Tibial artery (tissue), 4 donors: Measurements from ENCODE around the gene ZFY.

Experiments
- DNase-seq, 2 donors: peaks; one replicate each; pipeline ENCODE4 v3.0.0-alpha.2; 2019
- H3K27ac ChIP-seq, 2 donors: fragments of 200-600 bp; sonication (generic) in 1 of 2; 1 replicate in 1 of 2; 2 replicates in 1 of 2; pipeline ENCODE4 v1.5.1; 2018 to 2019; ENCODE audit warnings: mild to moderate bottlenecking in 1 of 2
- H3K27me3 ChIP-seq, 2 donors: fragments of 200-600 bp; sonication (generic) in 1 of 2; one replicate each; pipeline versions ENCODE4 v1.5.1 to v1.6.0; 2016 to 2019
- H3K36me3 ChIP-seq, 3 donors: fragments of 200-600 bp; sonication (generic) in 2 of 3; one replicate each; pipeline ENCODE4 v1.5.1; 2016 to 2019; ENCODE audit warnings: mild to moderate bottlenecking in 2 of 3
- H3K4me1 ChIP-seq, 4 donors: fragments of 200-600 bp; sonication (generic) in 2 of 4; 1 replicate in 3 of 4; 2 replicates in 1 of 4; pipeline ENCODE4 v1.5.1; 2016 to 2019
- H3K4me3 ChIP-seq, 2 donors: fragments of 200-600 bp; sonication (generic) in 1 of 2; 1 replicate in 1 of 2; 2 replicates in 1 of 2; pipeline ENCODE4 v1.5.1; 2018 to 2019; ENCODE audit warnings: mild to moderate bottlenecking in 2 of 2
- H3K9me3 ChIP-seq, 3 donors: fragments of 200-600 bp; sonication (generic) in 1 of 3; one replicate each; pipeline ENCODE4 v1.5.1; 2016 to 2019
- intact Hi-C: fragments of 100-400 bp; cut with DNase I; formaldehyde crosslinking; loops from one replicate; pipeline ENCODE4 v1.15.0; 2023; ENCODE audit warnings: low total_unique reads
- TF ChIP-seq, protein P1 (sequence below), 2 experiments: fragments of 200-600 bp in 1 of 2; fragments of 450-650 bp in 1 of 2; IDR thresholded peaks; one replicate each; pipeline ENCODE4 v1.5.1; 2017 to 2019; ENCODE audit warnings: antibody characterized with exemption in 2 of 2, mild to moderate bottlenecking in 1 of 2, moderate library complexity in 1 of 2

Gene ZFY

GRCh38 chrY:3016594-3016993 lies 81.4 kb downstream of the ZFY start:
- Histone ChIP-seq H3K4me3 (no peak overlapping the region), H3K4me1 (peaks cover 0 to 23% (median 0%) of the 10 kb centered on the region in 4 donors), H3K27me3 (no peaks in the 10 kb centered on the region), H3K36me3 (no peaks in the 10 kb centered on the region), H3K27ac (no peak overlapping the region), H3K9me3 (no peaks in the 10 kb centered on the region)
- no peak for DNase-seq
- intact Hi-C loops = no loop called here
- TF ChIP-seq, protein P1, sequence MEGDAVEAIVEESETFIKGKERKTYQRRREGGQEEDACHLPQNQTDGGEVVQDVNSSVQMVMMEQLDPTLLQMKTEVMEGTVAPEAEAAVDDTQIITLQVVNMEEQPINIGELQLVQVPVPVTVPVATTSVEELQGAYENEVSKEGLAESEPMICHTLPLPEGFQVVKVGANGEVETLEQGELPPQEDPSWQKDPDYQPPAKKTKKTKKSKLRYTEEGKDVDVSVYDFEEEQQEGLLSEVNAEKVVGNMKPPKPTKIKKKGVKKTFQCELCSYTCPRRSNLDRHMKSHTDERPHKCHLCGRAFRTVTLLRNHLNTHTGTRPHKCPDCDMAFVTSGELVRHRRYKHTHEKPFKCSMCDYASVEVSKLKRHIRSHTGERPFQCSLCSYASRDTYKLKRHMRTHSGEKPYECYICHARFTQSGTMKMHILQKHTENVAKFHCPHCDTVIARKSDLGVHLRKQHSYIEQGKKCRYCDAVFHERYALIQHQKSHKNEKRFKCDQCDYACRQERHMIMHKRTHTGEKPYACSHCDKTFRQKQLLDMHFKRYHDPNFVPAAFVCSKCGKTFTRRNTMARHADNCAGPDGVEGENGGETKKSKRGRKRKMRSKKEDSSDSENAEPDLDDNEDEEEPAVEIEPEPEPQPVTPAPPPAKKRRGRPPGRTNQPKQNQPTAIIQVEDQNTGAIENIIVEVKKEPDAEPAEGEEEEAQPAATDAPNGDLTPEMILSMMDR (IDR thresholded peaks at IDR 0.05) = no peak

DNA sequence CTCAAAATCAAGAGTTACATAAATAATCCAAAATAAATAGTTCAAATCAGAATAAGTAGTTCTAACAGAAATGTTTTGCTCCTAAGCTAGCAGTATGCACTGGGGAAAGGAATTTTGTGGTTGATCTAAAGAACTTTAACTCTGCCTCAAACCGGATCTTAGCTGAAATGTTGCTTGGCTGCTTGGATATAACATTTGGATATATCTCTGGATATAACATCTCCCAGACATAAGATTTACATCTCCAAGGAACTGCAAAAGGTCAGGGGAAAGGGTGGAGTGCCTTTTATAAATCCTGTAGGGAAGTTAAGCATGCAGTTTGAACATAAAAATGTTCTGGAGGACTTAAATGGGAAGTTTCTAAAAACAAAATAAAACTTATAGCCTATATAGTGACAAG lies 83.4 kb downstream of the ZFY start:
- H3K36me3 ChIP-seq = no peaks in the 10 kb centered on the region
- H3K27me3 ChIP-seq = no peaks in the 10 kb centered on the region
- H3K27ac ChIP-seq = peak overlapping the region in 1 of 2 donors; percentile 15
- TF ChIP-seq, protein P1 (IDR thresholded peaks at IDR 0.05) = no peak
- no peak overlapping the region for H3K4me3 ChIP-seq
- no peaks in the 10 kb centered on the region for H3K9me3 ChIP-seq
- intact Hi-C loops = no loop called here
- DNase-seq = no peak
- H3K4me1 ChIP-seq = peaks cover 0 to 23% (median 0%) of the 10 kb centered on the region in 4 donors

DNA sequence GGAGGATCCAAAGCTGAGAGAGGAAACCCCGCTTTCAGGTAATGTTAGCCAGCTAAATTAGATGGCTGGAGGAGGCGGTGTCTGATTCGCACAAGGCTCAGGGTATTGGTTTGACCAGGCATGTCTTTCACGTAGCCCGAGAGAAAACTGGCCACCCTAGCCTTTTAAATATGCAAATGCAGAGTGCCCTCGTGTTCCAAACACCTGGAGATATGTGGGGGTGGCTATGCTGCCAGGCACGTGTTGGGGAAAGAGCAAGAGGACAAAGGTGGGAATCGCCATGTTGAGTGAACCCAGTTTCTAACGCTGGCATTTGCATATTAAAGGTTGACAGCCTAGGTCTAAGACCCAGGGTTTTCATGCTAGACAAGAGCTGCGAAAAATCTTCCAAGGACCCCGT lies 84.4 kb downstream of the ZFY start:
- H3K9me3 ChIP-seq = no peaks in the 10 kb centered on the region
- intact Hi-C loops = no loop called here
- DNase-seq = no peak

DNA sequence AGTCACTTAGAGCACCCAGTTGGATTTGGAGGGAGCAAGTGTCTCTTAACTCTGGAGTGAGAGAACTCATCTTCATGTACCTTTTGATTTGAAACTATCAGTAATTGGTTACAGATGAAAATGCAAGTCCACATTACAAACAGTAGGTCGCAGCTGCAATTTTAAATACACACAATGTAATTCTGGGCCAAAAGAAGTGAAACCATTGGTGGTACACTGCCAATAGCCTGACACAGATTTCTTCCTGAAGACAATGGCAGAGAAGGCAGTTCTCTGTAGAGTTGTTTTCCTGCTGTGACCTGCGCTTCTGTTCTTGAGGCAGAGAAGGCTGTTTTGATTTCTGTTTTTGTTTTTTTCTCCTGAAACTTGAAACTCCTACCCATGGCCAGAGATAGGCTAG lies 86.0 kb downstream of the ZFY start:
- no peaks in the 10 kb centered on the region for H3K36me3 ChIP-seq
- H3K9me3 ChIP-seq = no peaks in the 10 kb centered on the region
- TF ChIP-seq, protein P1 (IDR thresholded peaks at IDR 0.05) = no peak
- no peaks in the 10 kb centered on the region for H3K27me3 ChIP-seq
- peaks cover 0 to 18% (median 0%) of the 10 kb centered on the region in 4 donors for H3K4me1 ChIP-seq
- no peak overlapping the region for H3K4me3 ChIP-seq
- intact Hi-C loops = no loop called here
- no peak for DNase-seq
- H3K27ac ChIP-seq = no peak overlapping the region

More for the DNA sequence above, 84.4 kb downstream of the ZFY start:
- no peaks in the 10 kb centered on the region for H3K36me3 ChIP-seq
- H3K4me3 ChIP-seq = no peak overlapping the region
- no peaks in the 10 kb centered on the region for H3K27me3 ChIP-seq
- peaks cover 0 to 18% (median 0%) of the 10 kb centered on the region in 4 donors for H3K4me1 ChIP-seq
- H3K27ac ChIP-seq = no peak overlapping the region
- TF ChIP-seq, protein P1 (IDR thresholded peaks at IDR 0.05) = no peak

DNA sequence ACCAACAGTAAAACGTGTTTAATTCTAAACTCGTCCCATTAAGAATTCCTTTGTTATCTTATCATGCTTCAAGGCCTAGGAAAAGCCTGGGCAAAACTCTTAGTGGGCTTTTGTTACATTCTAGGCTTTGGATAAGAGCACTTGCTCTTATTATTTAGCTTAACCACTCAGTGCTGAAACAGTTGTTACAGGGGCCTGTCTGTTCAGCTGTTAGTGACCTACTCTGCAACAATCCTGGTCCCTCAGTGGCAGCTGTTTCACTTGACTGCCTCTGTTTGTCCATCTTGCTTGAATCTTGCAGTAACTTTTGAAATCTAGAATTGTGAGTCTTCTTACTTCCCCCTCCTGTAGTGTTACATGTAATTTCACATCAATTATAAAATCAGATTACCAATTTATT lies 88.4 kb downstream of the ZFY start:
- Histone ChIP-seq H3K4me1 (peaks cover 0 to 7% (median 0%) of the 10 kb centered on the region in 4 donors), H3K27ac (no peak overlapping the region), H3K36me3 (no peaks in the 10 kb centered on the region)

More for the DNA sequence above, 88.4 kb downstream of the ZFY start:
- intact Hi-C loops = no loop called here
- no peaks in the 10 kb centered on the region for H3K9me3 ChIP-seq
- no peaks in the 10 kb centered on the region for H3K27me3 ChIP-seq
- no peak overlapping the region for H3K4me3 ChIP-seq
- DNase-seq = no peak
- TF ChIP-seq, protein P1 (IDR thresholded peaks at IDR 0.05) = no peak
